Skeletal muscle tissue (tissue), 4 donors: Measurements from ENCODE around the gene JAK1. TPM values are rescaled to one million over a fixed set of nuclear protein-coding genes. Genes with fewer than 3 reads are reported as not detected.

Experiments used
- H3K27ac ChIP-seq: one replicate; pipeline ENCODE4 v1.7.0; 2013; ENCODE audit warnings: mild to moderate bottlenecking, low read depth, low read length, inconsistent platforms
- H3K27me3 ChIP-seq, 3 donors: one replicate each; pipeline ENCODE4 v1.7.0; 2013; ENCODE audit warnings: low read length in 3 of 3; ENCODE audit not compliant: control insufficient read depth in 3 of 3, insufficient read depth in 3 of 3
- H3K36me3 ChIP-seq, 3 donors: one replicate each; pipeline ENCODE4 v1.7.0; 2013; ENCODE audit warnings: low read length in 3 of 3; ENCODE audit not compliant: control insufficient read depth in 3 of 3, insufficient read depth in 3 of 3
- H3K4me1 ChIP-seq, 3 donors: one replicate each; pipeline ENCODE4 v1.7.0; 2013; ENCODE audit warnings: low read length in 3 of 3, mild to moderate bottlenecking in 3 of 3; ENCODE audit not compliant: control insufficient read depth in 3 of 3, insufficient read depth in 3 of 3
- H3K4me3 ChIP-seq, 3 donors: one replicate each; pipeline ENCODE4 v1.7.0; 2013; ENCODE audit warnings: low read length in 3 of 3
- H3K9ac ChIP-seq, 3 donors: one replicate each; pipeline ENCODE4 v1.7.0; 2013; ENCODE audit warnings: low read length in 3 of 3, mild to moderate bottlenecking in 3 of 3, moderate library complexity in 2 of 3, low read depth in 1 of 3
- H3K9me3 ChIP-seq, 3 donors: one replicate each; pipeline ENCODE4 v1.7.0; 2013; ENCODE audit warnings: low read length in 3 of 3; ENCODE audit not compliant: control insufficient read depth in 3 of 3
- total RNA-seq: library from RNA; depleted of rRNA; stranded (reverse); fragments of >200 nt; gene quantifications from one replicate; pipeline ENCODE4 v1.2.3, GENCODE V29; 2014
- donor health status: Osteomylitis.

The JAK1 gene
- 59.5 TPM for total RNA-seq

DNA sequence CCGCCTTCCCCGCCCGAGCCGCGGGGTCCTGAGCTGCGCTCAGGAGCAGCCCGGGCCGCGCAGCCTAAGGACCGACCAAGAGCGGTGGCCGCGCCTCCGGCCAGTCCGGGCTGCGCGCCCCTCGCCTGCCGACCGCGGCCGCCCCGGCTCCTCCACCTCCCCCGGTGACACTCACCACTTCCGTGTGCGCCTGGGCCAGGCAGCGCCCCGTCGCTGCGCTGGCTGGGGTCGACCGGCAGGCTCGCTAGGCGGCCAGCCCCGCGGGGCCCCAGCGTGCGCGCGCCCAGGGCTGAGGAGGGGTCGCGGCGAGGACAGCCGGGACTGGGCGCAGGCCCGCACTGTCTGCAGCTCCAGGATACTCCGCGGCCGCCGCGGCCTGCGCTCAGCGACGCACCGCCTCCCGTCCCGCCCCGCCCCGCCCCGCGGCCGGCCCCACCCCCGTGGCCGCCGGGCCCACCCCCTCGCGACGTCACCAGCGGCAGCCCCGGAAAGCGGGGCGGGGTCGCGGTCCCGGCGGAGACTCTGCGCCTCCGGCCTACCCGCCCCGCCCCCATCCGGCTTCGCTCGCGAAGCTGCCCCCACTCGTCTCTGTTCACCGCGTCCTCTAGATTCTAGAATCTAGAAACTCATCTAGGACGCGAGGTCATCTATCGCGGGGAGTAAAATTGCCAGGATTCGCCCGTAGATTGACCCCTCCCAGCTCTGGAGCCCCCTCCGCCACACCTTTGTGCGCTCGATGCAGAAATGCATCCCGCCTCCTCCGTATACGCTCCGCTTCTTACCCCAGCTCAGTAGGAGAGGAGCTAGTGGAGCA lies at the start of gene JAK1:
TSS of gene JAK1 (minus strand) at position 392 of the 814 bp plus-strand sequence. CDS start 80,285 bp downstream, outside the sequence.
- H3K4me1 ChIP-seq = peaks cover 24 to 29% (median 24%) of the 10 kb centered on the region in 3 donors
- H3K27ac ChIP-seq = peak within 1 kb of the TSS; percentile 80
- peak within 1 kb of the TSS; percentile 84 to 94 (median 88) for H3K4me3 ChIP-seq
- no peaks in the 10 kb centered on the region for H3K27me3 ChIP-seq
- peak within 1 kb of the TSS; percentile 82 to 93 (median 90) for H3K9ac ChIP-seq
- H3K36me3 ChIP-seq = no peaks in the 10 kb centered on the region
- H3K9me3 ChIP-seq = no peaks in the 10 kb centered on the region

GRCh38 chr1:65014321-65014720 lies 48.0 kb upstream of the JAK1 start:
- H3K36me3 ChIP-seq = peaks cover 0 to 5% (median 0%) of the 10 kb centered on the region in 3 donors
- H3K9me3 ChIP-seq = no peaks in the 10 kb centered on the region
- no peaks in the 10 kb centered on the region for H3K4me1 ChIP-seq
- H3K27me3 ChIP-seq = no peaks in the 10 kb centered on the region
- H3K27ac ChIP-seq = no peak overlapping the region
- no peak overlapping the region for H3K9ac ChIP-seq
- H3K4me3 ChIP-seq = no peak overlapping the region

- no peak overlapping the region for H3K4me3 ChIP-seq
- no peak overlapping the region for H3K9ac ChIP-seq
- H3K9me3 ChIP-seq = no peaks in the 10 kb centered on the region
- no peaks in the 10 kb centered on the region for H3K4me1 ChIP-seq
- no peak overlapping the region for H3K27ac ChIP-seq
- peaks cover 0 to 6% (median 0%) of the 10 kb centered on the region in 3 donors for H3K36me3 ChIP-seq
- no peaks in the 10 kb centered on the region for H3K27me3 ChIP-seq
Measured at GRCh38 chr1:65011983-65012382, 45.6 kb upstream of the JAK1 start.

DNA sequence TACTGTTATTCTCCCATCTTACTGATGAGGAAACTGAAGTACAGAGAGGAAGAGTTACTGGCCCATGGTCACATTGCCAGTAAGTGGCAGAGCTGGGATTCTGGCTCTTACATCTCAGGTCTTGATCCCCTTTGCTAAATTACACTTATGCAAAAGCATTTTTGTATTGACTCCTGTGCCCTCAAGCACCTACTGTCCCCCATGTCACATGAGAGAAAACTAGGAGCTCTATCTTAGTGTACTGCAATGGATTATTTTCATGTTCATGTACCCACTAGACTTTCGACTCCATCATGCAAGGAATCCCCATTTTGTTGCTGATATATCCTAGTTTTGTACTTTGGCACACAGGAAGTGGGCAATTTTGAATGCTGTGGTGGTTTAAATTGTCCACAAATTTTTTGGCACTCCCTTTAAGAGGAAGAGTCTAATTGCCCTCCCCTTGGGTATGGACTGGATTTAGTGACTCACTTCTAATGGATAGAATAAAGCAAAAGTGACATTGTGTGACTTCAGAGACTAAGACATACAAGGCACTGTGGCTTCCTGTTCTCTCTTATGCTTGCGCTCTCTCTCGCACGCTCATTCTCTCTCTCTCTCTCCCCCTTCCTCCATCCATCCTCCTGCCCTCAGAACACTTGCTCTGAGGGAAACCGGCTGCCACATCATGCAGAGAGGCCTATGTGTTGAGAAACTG lies 43.5 kb upstream of the JAK1 start:
- no peaks in the 10 kb centered on the region for H3K9me3 ChIP-seq
- H3K36me3 ChIP-seq = peaks cover 0 to 6% (median 0%) of the 10 kb centered on the region in 3 donors
- no peak overlapping the region for H3K27ac ChIP-seq
- H3K27me3 ChIP-seq = no peaks in the 10 kb centered on the region
- no peaks in the 10 kb centered on the region for H3K4me1 ChIP-seq
- no peak overlapping the region for H3K9ac ChIP-seq
- H3K4me3 ChIP-seq = no peak overlapping the region

DNA sequence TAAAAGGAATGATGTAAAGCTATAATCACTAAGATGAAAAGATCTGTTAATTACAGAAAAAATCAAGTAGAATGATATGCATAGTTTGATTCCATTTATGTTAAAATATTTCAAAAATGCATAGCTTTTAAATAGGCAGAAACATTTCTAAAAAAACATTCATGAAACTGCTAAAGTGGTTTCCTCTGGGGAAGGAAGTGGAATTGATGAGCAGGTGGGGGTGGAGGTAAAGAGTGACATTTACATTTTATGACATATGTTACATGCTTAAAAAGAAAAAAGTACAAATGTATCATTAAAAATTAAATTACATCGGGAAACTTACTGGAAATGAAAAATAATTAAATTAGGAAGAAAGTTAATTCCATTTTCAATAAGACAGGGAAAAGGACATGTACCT lies 42.8 kb upstream of the JAK1 start:
- no peak overlapping the region for H3K4me3 ChIP-seq
- no peaks in the 10 kb centered on the region for H3K4me1 ChIP-seq
- no peaks in the 10 kb centered on the region for H3K9me3 ChIP-seq
- no peak overlapping the region for H3K27ac ChIP-seq
- peaks cover 0 to 6% (median 0%) of the 10 kb centered on the region in 3 donors for H3K36me3 ChIP-seq
- no peaks in the 10 kb centered on the region for H3K27me3 ChIP-seq
- H3K9ac ChIP-seq = no peak overlapping the region

GRCh38 chr1:65006806-65007205 lies 40.5 kb upstream of the JAK1 start:
- H3K27ac ChIP-seq = no peak overlapping the region
- H3K36me3 ChIP-seq = peaks cover 0 to 6% (median 0%) of the 10 kb centered on the region in 3 donors
- no peak overlapping the region for H3K9ac ChIP-seq
- no peak overlapping the region for H3K4me3 ChIP-seq
- H3K9me3 ChIP-seq = no peaks in the 10 kb centered on the region
- no peaks in the 10 kb centered on the region for H3K27me3 ChIP-seq
- H3K4me1 ChIP-seq = peaks cover 5 to 9% (median 6%) of the 10 kb centered on the region in 3 donors

DNA sequence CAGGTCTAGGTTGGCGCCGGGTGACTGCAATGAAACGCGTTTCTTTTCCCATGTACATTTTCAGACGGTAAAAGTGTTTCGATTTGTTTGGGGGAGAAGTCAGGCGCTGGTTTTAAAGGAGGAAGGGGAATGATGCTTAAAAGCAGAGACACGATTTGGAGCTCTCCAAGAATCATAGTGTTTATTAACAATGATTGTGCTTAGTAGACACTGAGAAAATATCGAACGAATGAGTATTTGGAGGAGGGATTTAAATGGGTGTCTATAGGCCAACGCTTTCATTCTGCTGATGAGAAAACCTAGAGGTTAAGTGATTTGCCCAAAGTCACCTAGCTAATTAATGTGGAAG lies 36.9 kb upstream of the JAK1 start:
- Histone ChIP-seq H3K36me3 (peaks cover 0 to 3% (median 0%) of the 10 kb centered on the region in 3 donors), H3K4me1 (peaks cover 8 to 13% (median 10%) of the 10 kb centered on the region in 3 donors), H3K9ac (peak overlapping the region; percentile 76 to 90 (median 85)), H3K27ac (peak overlapping the region; percentile 89), H3K9me3 (no peaks in the 10 kb centered on the region), H3K27me3 (no peaks in the 10 kb centered on the region), H3K4me3 (peak overlapping the region; percentile 74 to 82 (median 81))

DNA sequence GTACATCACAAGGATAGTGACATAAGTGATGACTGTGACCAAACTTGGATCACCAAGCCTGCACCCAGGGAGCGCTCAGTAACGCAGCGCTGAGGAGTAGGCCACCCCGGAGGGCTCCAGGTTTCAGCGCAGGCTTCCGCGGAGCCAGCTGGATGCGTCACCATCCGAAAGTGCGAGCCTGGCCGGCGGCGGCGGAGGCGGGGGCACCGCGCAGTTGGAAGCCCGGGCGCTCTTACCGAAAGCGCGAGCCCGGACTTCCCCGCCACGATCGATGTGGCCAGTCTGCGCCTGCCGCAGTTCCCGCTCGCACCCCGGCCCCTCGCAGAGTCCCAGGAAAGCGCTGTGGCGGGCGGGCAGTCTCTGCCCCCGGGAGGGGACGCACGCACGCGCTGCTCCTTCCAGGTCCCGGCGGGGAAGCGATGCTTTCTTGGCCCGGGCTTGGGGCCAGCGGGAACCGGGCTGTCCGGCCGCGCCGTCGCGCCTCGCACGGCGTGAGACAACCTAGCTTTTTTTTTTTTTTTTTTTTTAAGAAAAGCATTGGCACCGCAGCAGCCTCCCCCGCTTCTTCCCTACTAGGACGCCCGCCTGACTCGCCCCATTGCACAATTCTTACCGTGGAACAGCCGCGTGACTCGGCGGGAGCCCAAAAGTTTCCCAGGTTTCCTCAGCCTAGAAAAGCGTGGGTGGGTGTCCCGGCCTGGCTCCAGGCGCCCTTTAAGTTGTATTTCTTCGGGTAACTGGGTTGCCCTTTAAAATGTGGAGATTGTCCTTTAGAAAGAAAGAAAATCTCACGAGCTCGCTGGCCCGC lies 36.4 kb upstream of the JAK1 start:
- Histone ChIP-seq H3K4me3 (peak overlapping the region; percentile 74 to 82 (median 81)), H3K9me3 (no peaks in the 10 kb centered on the region), H3K27ac (peak overlapping the region; percentile 89), H3K9ac (peak overlapping the region; percentile 76 to 90 (median 85)), H3K36me3 (peaks cover 0 to 3% (median 0%) of the 10 kb centered on the region in 3 donors), H3K27me3 (no peaks in the 10 kb centered on the region), H3K4me1 (peaks cover 8 to 13% (median 10%) of the 10 kb centered on the region in 3 donors)

DNA sequence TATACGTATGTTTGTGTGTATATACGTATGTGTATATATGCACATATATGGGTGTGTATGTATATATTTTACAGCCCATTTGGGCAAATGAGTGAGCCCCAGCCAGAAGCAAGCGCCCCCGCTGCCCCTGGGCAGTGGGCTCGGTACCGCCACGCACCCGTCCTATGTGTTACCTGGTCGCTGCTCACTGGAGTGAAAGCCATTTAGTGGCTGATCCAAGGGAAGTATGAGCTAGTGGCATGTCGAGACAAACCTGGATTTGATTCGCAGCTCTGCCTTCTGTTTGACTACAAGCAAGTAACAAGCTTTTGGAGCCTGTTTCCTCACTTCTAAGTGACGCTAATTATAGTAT lies 35.8 kb upstream of the JAK1 start:
- peaks cover 8 to 13% (median 10%) of the 10 kb centered on the region in 3 donors for H3K4me1 ChIP-seq
- H3K9me3 ChIP-seq = no peaks in the 10 kb centered on the region
- peak overlapping the region; percentile 76 to 90 (median 85) for H3K9ac ChIP-seq
- peaks cover 0 to 3% (median 0%) of the 10 kb centered on the region in 3 donors for H3K36me3 ChIP-seq
- H3K27me3 ChIP-seq = no peaks in the 10 kb centered on the region
- H3K27ac ChIP-seq = peak overlapping the region; percentile 89
- peak overlapping the region; percentile 74 to 82 (median 81) for H3K4me3 ChIP-seq
